A549 (cell line): ENCODE measurements around the gene PAFAH2. TPM values are rescaled to one million over a fixed set of nuclear protein-coding genes. Genes with fewer than 3 reads are reported as not detected.

Experiments
- ATAC-seq, 2 experiments: fragments of 200-7000 bp in 1 of 2; fragments of >200 bp in 1 of 2; cut with Nextera tagmentation in 1 of 2; cut with Tn5 transposase in 1 of 2; 3 replicates each; pipeline versions ENCODE4 v1.8.0 to v1.9.1; 2018 to 2020; ENCODE audit warnings: mild to moderate bottlenecking in 1 of 2, moderate library complexity in 1 of 2
- CTCF ChIA-PET: fragments of 300-600 bp; sonication (Branson Sonifier 250); formaldehyde crosslinking; extraction: SDS; loops from one replicate; lab custom pipeline; 2021; ENCODE audit warnings: antibody characterized with exemption, inconsistent platforms; lab: Yijun Ruan, JAX
- POLR2A ChIA-PET: fragments of 350-600 bp; formaldehyde crosslinking; extraction: SDS; loops from one replicate; lab custom pipeline; 2021; ENCODE audit warnings: antibody characterized with exemption, inconsistent platforms; lab: Yijun Ruan, JAX
- DNase-seq, 2 experiments: peaks; one replicate each; pipeline versions ENCODE4 v3.0.0 to v3.0.0-alpha.2; 2011 to 2016; ENCODE audit warnings: low read depth in 1 of 2, low spot score in 1 of 2
- FAIRE-seq: peaks from 2 replicates; lab custom pipeline; 2011; peaks lifted over from hg19 to GRCh38; lab: Jason Lieb, UNC
- H3K27ac ChIP-seq, 2 experiments: fragments of >200 bp; sonication (Bioruptor Twin); formaldehyde crosslinking; 3 replicates each; pipeline ENCODE4 v1.5.1; 2016 to 2017
- H3K4me1 ChIP-seq: fragments of >200 bp; sonication (Bioruptor Twin); formaldehyde crosslinking; 3 replicates; pipeline ENCODE4 v1.6.1; 2016
- H3K4me2 ChIP-seq: fragments of >200 bp; sonication (Bioruptor Twin); formaldehyde crosslinking; 3 replicates; pipeline ENCODE4 v1.6.1; 2016
- H3K4me3 ChIP-seq: fragments of >200 bp; sonication (Bioruptor Twin); formaldehyde crosslinking; 3 replicates; pipeline ENCODE4 v1.5.1; 2016
- H3K9me3 ChIP-seq: fragments of >200 bp; sonication (Bioruptor Twin); formaldehyde crosslinking; 3 replicates; pipeline ENCODE4 v1.6.1; 2016
- BHLHE40 ChIP-seq: IDR thresholded peaks from 2 replicates; pipeline ENCODE4 v1.6.1; 2012; ENCODE audit warnings: low read depth, low read length, inconsistent platforms
- CBX2 ChIP-seq: fragments of 200-600 bp; sonication (generic); IDR thresholded peaks from 2 replicates; pipeline ENCODE4 v1.6.1; 2016; ENCODE audit warnings: low read depth, mild to moderate bottlenecking, borderline replicate concordance
- EHF ChIP-seq: fragments of 250-450 bp; sonication (Bioruptor Pico); IDR thresholded peaks from 2 replicates; pipeline ENCODE4 v1.5.0; 2020; ENCODE audit warnings: mild to moderate bottlenecking
- EHMT2 ChIP-seq: fragments of 200-600 bp; sonication (generic); IDR thresholded peaks from 2 replicates; pipeline ENCODE4 v1.6.1; 2016; ENCODE audit warnings: antibody characterized with exemption, low read depth, mild to moderate bottlenecking, moderate library complexity
- ELK1 ChIP-seq: fragments of 150-350 bp; IDR thresholded peaks from 2 replicates; pipeline ENCODE4 v1.6.1; 2014; ENCODE audit warnings: low read depth, mild to moderate bottlenecking, low read length
- FOSB ChIP-seq: fragments of 250-450 bp; sonication (Bioruptor Pico); IDR thresholded peaks from 2 replicates; pipeline ENCODE4 v1.5.0; 2020; ENCODE audit warnings: mild to moderate bottlenecking, moderate library complexity
- FOXS1 ChIP-seq: fragments of 250-450 bp; sonication (Bioruptor Pico); IDR thresholded peaks from 2 replicates; pipeline ENCODE4 v1.5.0; 2020; ENCODE audit warnings: mild to moderate bottlenecking, moderate library complexity
- HES2 ChIP-seq: fragments of >200 bp; sonication (Bioruptor Twin); formaldehyde crosslinking; IDR thresholded peaks from 2 replicates; pipeline ENCODE4 v1.6.1; 2016
- HEYL ChIP-seq: fragments of 250-450 bp; sonication (Bioruptor Pico); IDR thresholded peaks from 2 replicates; pipeline ENCODE4 v1.8.0; 2021; ENCODE audit warnings: mild to moderate bottlenecking, moderate library complexity
- HOXA7 ChIP-seq: fragments of 250-450 bp; sonication (Bioruptor Pico); IDR thresholded peaks from 2 replicates; pipeline ENCODE4 v1.5.0; 2020; ENCODE audit warnings: mild to moderate bottlenecking, moderate library complexity
- HOXB5 ChIP-seq: fragments of 250-450 bp; sonication (Bioruptor Pico); IDR thresholded peaks from 2 replicates; pipeline ENCODE4 v1.5.0; 2020; ENCODE audit warnings: mild to moderate bottlenecking, moderate library complexity
- JUNB ChIP-seq: fragments of >200 bp; sonication (Bioruptor Twin); formaldehyde crosslinking; IDR thresholded peaks from 2 replicates; pipeline ENCODE4 v1.6.1; 2016
- KDM1A ChIP-seq: fragments of 200-600 bp; sonication (generic); IDR thresholded peaks from 2 replicates; pipeline ENCODE4 v1.6.1; 2016; ENCODE audit warnings: low read depth, mild to moderate bottlenecking
- KDM5A ChIP-seq: fragments of 200-600 bp; sonication (generic); IDR thresholded peaks from 2 replicates; pipeline ENCODE4 v1.6.1; 2016; ENCODE audit warnings: antibody characterized with exemption, mild to moderate bottlenecking
- PHF8 ChIP-seq: fragments of 200-600 bp; sonication (generic); IDR thresholded peaks from 2 replicates; pipeline ENCODE4 v1.6.1; 2016; ENCODE audit warnings: low read depth, mild to moderate bottlenecking, antibody characterized with exemption, moderate library complexity, borderline replicate concordance
- POLR2A ChIP-seq: IDR thresholded peaks from 2 replicates; pipeline ENCODE4 v1.6.1; 2012; ENCODE audit warnings: mild to moderate bottlenecking, low read length
- POLR2AphosphoS2 ChIP-seq: conservative IDR thresholded peaks from 2 replicates; pipeline ENCODE4 v1.6.1; 2012; ENCODE audit warnings: low read length, improper control_type of control experiment, inconsistent platforms
- RFX5 ChIP-seq: fragments of 450-650 bp; IDR thresholded peaks from 2 replicates; pipeline ENCODE4 v1.7.1; 2014; ENCODE audit warnings: antibody characterized with exemption, mild to moderate bottlenecking, moderate library complexity
- RNF2 ChIP-seq: fragments of 200-600 bp; sonication (generic); IDR thresholded peaks from 2 replicates; pipeline ENCODE4 v1.6.1; 2016; ENCODE audit warnings: low read depth, mild to moderate bottlenecking, antibody characterized with exemption, moderate library complexity, borderline replicate concordance
- ZFP36 ChIP-seq: fragments of 450-650 bp; IDR thresholded peaks from 2 replicates; pipeline ENCODE4 v1.6.1; 2014; ENCODE audit warnings: borderline replicate concordance; ENCODE audit not compliant: partially characterized antibody
- ZNF302 ChIP-seq: fragments of 250-450 bp; sonication (Bioruptor Pico); IDR thresholded peaks from 2 replicates; pipeline ENCODE4 v1.9.0; 2021; ENCODE audit warnings: inconsistent platforms, mild to moderate bottlenecking, moderate library complexity
- ZSCAN20 ChIP-seq: fragments of 250-450 bp; sonication (Bioruptor Pico); IDR thresholded peaks from 2 replicates; pipeline ENCODE4 v1.8.0; 2022; ENCODE audit warnings: mild to moderate bottlenecking, moderate library complexity
- WGBS: methylation state at CpG from one replicate; pipeline ENCODE4 v1.1.6; 2017; ENCODE audit errors: missing lambda C conversion rate; 5-methylcytosine and 5-hydroxymethylcytosine counted together
- polyA plus RNA-seq, 4 experiments: library from polyadenylated mRNA; depleted of rRNA in 3 of 4; stranded (reverse); fragments of >200 nt; fragmentation: RNase III in 1 of 4; extraction: RNeasy Plus Mini Kit Qiagen cat#74134 plus additional on column Dnase treatment in 1 of 4; gene quantifications; 2 replicates in 3 of 4; 3 replicates in 1 of 4; pipeline ENCODE4 v1.2.3, GENCODE V29; 2011 to 2017
- TF ChIP-seq, protein P1 (sequence below): fragments of 200-600 bp; sonication (generic); IDR thresholded peaks from 2 replicates; pipeline ENCODE4 v1.6.1; 2016; ENCODE audit warnings: antibody characterized with exemption, mild to moderate bottlenecking, moderate library complexity
- TF ChIP-seq, protein P2 (sequence below): IDR thresholded peaks from 2 replicates; pipeline ENCODE4 v1.6.1; 2012

The PAFAH2 gene
- polyA plus RNA-seq, 2 of the 4 experiments (the other 2 are of a cell fraction): 6.3 to 13.7 TPM

- no peak for FAIRE-seq
- Histone ChIP-seq H3K27ac (no peak overlapping the region), H3K4me2 (no peak overlapping the region), H3K4me1 (peaks cover 7% of the 10 kb centered on the region; the same call in 1 of the 3 replicates), H3K9me3 (no peaks in the 10 kb centered on the region), H3K4me3 (no peak overlapping the region)
- no peak for TF ChIP-seq RFX5
- TF ChIP-seq KDM5A: no peak
- no peak for TF ChIP-seq CBX2
- TF ChIP-seq HEYL (CRISPR knock-in tag): no peak
- no peak for TF ChIP-seq KDM1A
- TF ChIP-seq, protein P1, sequence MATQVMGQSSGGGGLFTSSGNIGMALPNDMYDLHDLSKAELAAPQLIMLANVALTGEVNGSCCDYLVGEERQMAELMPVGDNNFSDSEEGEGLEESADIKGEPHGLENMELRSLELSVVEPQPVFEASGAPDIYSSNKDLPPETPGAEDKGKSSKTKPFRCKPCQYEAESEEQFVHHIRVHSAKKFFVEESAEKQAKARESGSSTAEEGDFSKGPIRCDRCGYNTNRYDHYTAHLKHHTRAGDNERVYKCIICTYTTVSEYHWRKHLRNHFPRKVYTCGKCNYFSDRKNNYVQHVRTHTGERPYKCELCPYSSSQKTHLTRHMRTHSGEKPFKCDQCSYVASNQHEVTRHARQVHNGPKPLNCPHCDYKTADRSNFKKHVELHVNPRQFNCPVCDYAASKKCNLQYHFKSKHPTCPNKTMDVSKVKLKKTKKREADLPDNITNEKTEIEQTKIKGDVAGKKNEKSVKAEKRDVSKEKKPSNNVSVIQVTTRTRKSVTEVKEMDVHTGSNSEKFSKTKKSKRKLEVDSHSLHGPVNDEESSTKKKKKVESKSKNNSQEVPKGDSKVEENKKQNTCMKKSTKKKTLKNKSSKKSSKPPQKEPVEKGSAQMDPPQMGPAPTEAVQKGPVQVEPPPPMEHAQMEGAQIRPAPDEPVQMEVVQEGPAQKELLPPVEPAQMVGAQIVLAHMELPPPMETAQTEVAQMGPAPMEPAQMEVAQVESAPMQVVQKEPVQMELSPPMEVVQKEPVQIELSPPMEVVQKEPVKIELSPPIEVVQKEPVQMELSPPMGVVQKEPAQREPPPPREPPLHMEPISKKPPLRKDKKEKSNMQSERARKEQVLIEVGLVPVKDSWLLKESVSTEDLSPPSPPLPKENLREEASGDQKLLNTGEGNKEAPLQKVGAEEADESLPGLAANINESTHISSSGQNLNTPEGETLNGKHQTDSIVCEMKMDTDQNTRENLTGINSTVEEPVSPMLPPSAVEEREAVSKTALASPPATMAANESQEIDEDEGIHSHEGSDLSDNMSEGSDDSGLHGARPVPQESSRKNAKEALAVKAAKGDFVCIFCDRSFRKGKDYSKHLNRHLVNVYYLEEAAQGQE: no peak
- no peak for TF ChIP-seq POLR2A
- no peak for TF ChIP-seq ZSCAN20 (CRISPR knock-in tag)
- no peak for TF ChIP-seq JUNB
- no peak for TF ChIP-seq HOXB5 (CRISPR knock-in tag)
- no peak for TF ChIP-seq POLR2AphosphoS2
- no peak for TF ChIP-seq EHMT2
- no peak for TF ChIP-seq PHF8
- WGBS: 85% methylated on average over 5 of the region's 5 CpGs
- POLR2A ChIA-PET: no interaction called here
- CTCF ChIA-PET: interaction anchor here (0.9 kb wide), 1 partner anchor 23 kb away, joined by 3 read pairs; no protein-coding TSS in a partner anchor
- ATAC-seq: no peak
- no peak for DNase-seq
These were observed 79.9 kb downstream of the PAFAH2 start for GRCh38 chr1:25917996-25918395.

DNA sequence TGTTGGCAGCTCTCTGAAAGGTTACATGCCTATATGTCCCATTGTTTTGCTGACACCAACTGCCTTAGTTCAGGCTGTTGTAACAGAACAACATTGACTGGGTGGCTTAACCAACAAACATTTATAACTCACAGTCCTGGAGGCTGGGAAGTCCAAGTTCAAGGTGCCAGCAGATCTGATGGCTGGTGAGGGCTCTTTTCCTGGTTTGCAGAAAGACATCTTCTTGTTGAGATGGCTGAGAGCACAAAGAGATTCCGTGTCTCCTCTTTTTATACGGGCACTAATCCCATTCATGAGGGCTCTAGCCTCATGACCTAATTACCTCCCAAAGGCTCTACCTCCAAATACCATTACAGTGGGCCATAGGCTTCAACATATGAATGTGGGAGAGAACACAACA is 81.4 kb downstream of the PAFAH2 start:
- Histone ChIP-seq H3K4me3 (no peak overlapping the region), H3K4me2 (no peak overlapping the region), H3K9me3 (no peaks in the 10 kb centered on the region), H3K4me1 (peaks cover 4% of the 10 kb centered on the region; the same call in 1 of the 3 replicates), H3K27ac (no peak overlapping the region)
- CTCF ChIA-PET: interaction anchor here (0.6 to 1.5 kb wide), 3 partner anchors 21 to 81 kb away, joined by 3 to 5 read pairs (median 3); partner anchors contain the start of gene PAFAH2
- no peak for TF ChIP-seq EHMT2
- no peak for TF ChIP-seq ELK1
- no peak for TF ChIP-seq RFX5
- TF ChIP-seq HES2: no peak
- no peak for TF ChIP-seq ZNF302
- TF ChIP-seq HOXA7 (CRISPR knock-in tag): no peak
- no peak for TF ChIP-seq EHF (CRISPR knock-in tag)
- TF ChIP-seq, protein P2, sequence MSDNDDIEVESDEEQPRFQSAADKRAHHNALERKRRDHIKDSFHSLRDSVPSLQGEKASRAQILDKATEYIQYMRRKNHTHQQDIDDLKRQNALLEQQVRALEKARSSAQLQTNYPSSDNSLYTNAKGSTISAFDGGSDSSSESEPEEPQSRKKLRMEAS: no peak
- TF ChIP-seq ZFP36: no peak
- no peak for TF ChIP-seq RNF2
- no peak for TF ChIP-seq BHLHE40
- no peak for TF ChIP-seq ZSCAN20 (CRISPR knock-in tag)
- TF ChIP-seq FOXS1: no peak
- no peak for TF ChIP-seq FOSB (CRISPR knock-in tag)
- FAIRE-seq (no peak), ATAC-seq (no peak), DNase-seq (no peak)
- WGBS: 85% methylated on average over 2 of the region's 2 CpGs
- POLR2A ChIA-PET: no interaction called here
